ENCODE data around the gene FN1.

The FN1 gene

DNA sequence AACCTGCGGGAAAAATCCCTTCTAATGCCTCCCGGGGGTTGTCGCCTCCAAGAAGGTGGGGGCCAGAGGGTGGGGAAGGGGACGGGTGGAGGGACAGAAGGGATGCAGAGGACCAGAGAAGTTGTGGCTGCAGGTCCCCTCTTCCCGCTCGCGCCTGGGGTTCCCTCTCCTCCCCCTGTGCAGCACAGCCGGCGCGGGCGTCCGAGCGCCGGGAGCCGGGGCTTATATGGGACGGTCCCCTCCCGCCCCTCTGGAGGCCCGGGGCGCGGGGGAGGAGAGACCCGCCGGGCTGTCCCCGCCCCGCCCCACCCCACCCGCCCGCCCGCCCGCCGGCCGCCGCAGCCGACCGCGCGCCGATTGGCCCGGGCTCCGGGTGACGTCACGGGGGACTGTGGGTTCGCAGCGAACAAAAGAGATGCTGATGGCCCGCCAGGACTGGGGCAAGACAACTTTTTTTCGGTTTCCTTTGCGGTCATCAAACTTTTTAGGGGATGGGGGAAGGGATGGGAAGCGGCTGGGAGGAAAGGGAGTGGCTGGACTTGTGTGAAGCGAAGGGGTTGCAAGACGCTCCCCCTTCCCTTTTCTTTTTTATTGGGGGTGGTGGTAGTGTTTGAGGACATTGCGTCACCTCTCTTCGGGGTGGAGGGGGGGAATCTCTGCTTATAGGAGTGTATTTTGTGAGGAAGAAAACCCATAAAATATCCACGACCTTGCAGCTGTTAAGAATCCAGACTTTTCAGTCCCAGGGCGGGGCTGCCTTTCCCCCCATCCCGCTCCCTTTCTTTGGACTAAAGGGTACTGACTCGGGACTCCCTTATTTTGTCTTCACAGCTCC lies at the start of gene FN1:
TSS of gene FN1 (minus strand) at position 199 of the 835 bp plus-strand sequence. CDS start 266 bp downstream, outside the sequence.
- peak; percentile 46 to 52 for DNase-seq (ENCODE audit: low read depth in 2 of 2)

GRCh38 chr2:215485032-215485431 lies 49.2 kb upstream of the FN1 start:
- no peak for DNase-seq (ENCODE audit: low read depth in 2 of 2)

GRCh38 chr2:215484570-215484969 lies 48.7 kb upstream of the FN1 start:
- DNase-seq (ENCODE audit: low read depth in 2 of 2) = no peak

DNA sequence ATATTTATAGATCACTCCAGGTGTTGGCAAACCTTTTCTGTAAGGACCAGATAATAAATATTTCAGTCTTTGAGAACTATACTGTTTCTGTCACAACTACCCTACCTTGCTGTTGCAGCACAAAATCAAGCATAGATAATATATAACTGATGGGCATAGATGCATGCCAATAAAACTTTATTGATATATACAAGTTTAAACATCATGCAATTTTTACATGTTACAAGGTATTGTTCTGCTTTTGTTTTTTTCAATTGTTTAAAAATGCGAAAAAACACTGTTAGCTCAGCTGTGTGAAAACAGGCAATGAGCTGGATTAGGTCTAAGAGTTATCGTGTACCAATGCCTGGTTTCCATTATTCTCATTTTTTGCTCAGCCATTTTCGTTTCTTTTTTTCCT lies 47.6 kb upstream of the FN1 start:
- DNase-seq (ENCODE audit: low read depth in 2 of 2) = no peak

DNA sequence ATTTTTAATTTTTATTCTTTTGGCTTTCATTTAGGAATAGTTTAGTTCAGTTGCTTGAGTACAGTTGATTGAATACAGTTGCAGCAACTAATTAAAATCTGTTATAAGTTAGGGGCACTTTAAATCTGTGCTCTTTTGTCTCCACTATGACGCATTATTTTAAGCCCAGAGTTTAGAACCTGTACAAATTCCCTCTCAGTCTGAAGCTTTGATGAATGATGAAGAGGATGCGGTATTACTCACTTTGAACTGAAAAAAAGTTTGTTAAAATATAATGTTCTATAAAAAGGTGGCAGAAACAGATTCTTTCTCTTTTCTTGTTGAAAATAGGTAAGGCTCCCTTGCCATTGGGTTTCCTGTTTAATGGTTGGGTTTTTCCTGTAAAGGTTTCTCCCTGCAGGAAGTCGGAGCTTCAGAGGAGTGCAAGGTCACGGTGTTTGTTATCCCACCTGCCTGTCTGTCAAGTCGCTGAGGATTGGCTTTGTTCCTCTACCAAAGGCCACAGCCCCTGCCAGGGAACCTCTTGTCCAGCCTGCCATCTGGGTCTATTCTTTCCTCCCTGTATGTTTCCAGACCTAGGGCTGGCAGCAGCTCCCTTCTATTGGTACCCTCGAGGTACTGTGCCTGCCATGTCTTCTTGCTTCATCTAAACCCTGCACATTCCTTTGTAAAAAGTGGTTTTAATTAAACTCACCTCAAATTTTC lies 43.8 kb upstream of the FN1 start:
- no peak for DNase-seq (ENCODE audit: low read depth in 2 of 2)

- no peak for DNase-seq (ENCODE audit: low read depth in 2 of 2)
These were observed 43.3 kb upstream of the FN1 start for GRCh38 chr2:215479121-215479520.

GRCh38 chr2:215476424-215476823 lies 40.6 kb upstream of the FN1 start:
- no peak for DNase-seq (ENCODE audit: low read depth in 2 of 2)

DNA sequence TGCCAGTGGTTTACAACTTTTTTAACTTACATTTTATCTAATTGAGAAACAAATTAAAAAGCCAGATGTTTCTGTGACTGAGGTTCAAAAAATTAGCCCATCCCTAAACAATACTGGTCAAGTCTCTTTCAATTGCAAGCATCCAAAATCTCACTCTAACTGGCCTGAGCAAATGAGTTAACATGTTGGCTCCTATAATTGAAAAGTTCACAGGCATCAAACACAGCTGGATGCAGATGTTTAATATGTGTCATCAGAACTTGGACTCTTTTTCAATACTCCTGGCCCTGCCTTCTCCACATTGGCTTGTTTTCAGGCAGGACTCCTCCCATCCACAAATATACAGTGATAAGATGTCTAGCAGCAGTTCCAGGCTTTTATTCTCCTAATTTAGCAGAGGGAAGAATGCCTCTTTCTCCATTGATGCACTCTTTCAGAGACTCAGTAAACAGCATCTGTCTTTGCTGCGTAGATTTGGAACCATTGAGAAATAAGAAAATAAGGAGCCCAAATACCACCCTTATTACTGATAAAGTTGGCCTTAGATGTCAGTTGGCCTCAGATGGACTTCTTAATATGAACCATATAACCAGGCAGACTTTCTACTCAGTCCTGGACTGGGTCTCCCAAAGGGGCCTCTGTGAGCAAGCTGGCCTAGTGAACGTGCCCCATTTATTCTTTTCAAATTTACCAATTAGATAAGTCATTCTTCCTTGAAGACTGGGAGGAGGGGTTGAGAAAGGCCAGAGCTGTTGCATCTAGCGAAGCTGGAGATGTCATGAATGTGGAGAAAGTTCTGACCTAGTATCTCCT lies 30.4 kb upstream of the FN1 start:
- no peak for DNase-seq (ENCODE audit: low read depth in 2 of 2)

- no peak for DNase-seq (ENCODE audit: low read depth in 2 of 2)
These were observed 29.4 kb upstream of the FN1 start for GRCh38 chr2:215465256-215465655.

DNA sequence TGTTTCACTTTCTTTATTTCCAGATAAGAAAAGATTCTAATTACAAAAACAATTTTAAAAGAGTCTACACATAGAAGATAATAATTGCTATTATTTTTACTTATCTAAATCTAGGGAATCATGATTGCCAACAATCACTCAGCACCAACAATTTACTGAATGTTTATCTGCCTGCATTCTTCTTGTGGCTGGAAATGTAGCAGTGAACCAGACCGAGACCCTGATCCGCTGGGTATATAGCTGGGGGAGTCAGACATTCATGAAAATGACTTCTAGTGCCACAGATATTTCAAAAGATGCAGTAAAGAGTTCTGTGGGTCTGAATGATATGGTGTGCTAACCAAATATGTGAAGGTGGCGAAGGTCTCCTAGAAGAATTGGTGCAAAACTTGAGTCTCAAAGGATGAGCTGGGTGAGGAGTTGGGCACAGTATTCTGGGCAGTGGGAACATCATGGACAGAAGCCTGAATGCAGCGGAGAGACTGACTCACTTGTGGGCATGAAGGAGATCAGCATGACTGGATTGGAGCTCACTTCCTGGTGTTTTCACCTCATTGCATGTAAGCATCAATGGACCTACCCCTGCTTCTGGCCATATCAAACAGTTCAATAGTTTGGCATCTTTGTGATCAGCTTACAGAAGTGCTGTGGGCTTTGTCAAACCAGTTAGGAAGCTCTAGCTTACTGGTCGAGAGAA lies 26.1 kb upstream of the FN1 start:
- DNase-seq (ENCODE audit: low read depth in 2 of 2) = no peak

DNA sequence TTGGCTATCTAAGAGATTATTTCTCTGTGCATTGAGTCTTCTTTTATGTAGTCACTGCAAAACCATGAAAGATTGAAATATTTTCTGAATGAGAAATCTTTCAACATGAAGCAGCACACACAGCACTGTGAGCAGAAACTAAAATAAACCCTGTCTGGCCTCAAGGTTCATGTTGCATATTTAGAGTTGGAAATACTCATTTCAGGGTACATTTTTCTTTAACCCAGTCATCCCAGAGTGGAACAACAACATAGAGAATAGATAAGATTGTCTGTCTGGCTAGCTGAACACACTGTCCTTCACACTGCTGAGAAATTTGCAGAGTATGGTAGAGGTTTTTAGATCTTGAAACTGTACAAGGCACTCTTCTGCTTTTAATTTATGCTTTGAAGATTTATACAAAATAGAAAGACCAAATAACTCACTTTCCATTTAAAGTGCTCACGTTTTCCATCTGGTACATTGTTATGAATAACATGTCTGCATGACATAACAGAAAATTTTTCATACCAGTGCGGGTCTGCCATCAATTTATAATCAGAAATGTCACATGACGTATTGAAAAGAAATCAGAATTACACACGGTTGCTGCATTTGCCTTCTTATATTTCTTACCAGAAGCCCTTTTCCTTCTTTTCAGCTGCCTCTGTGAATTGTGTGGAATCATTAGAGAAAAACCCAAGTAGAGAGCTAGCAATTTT lies 25.0 kb upstream of the FN1 start:
- DNase-seq (ENCODE audit: low read depth in 2 of 2) = no peak

GRCh38 chr2:215455958-215456357 lies 20.1 kb upstream of the FN1 start:
- DNase-seq (ENCODE audit: low read depth in 2 of 2) = no peak

GRCh38 chr2:215454519-215455246 lies 18.8 kb upstream of the FN1 start:
- no peak for DNase-seq (ENCODE audit: low read depth in 2 of 2)

- DNase-seq (ENCODE audit: low read depth in 2 of 2) = no peak
These were observed 16.9 kb upstream of the FN1 start for GRCh38 chr2:215452725-215453124.

GRCh38 chr2:215451012-215451756 lies 15.3 kb upstream of the FN1 start:
- DNase-seq (ENCODE audit: low read depth in 2 of 2) = no peak

DNA sequence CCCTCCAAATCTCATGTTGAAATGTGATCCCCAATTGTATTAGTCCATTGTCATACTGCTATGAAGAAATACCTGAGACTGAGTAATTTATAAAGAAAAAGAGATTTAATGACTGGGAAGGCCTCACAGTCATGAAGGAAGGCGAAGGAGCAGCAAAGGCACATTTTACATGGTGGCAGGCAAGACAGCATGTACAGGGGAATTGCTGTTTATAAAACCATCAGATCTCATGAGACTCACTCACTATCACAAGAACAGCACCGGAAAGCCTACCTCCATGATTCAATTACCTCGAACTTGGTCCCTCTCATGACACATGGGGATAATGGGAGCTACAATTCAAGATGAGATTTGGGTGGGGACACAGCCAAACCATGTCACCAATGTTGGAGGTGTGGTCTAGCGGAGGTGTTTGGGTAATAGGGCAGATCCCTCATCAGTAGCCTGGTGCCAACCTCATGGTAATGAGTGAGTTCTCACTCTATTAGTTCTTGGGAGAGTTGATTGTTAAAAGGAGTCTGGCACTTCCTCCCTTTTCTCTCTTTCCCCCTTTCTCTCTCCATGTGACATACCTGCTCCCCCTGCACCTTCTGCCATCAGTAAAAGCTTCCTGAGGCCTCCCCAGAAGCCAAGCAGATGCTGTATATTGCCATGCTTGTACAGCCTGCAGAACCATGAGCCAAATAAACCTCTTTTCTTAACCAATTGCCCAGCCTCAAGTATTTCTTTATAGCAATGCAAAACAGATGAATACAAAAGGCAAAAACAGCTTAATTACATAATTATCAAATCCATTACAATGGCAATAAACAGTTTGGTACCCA lies 14.5 kb upstream of the FN1 start:
- DNase-seq (ENCODE audit: low read depth in 2 of 2) = no peak

- no peak for DNase-seq (ENCODE audit: low read depth in 2 of 2)
These were observed 11.8 kb upstream of the FN1 start for GRCh38 chr2:215447673-215448081.

DNA sequence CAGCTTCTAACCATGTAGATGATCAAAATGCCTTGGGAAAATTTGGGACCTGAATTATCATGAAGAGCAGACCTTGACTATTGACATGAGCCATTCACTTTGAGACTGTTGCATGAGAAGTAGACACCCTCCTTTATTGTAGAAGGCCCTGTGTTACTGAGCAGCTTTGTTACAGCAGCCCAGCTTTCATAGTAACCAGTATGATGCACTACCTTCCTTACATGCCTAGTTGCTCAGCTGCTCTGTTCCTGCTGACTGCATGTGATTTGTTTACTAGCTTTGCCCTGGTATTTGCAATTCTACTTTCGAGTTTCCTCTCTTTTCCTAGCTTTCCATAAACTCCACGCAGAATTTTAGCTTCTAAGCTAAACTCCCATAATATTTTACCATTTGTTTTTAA lies 11.2 kb upstream of the FN1 start:
- DNase-seq (ENCODE audit: low read depth in 2 of 2) = no peak

GRCh38 chr2:215442401-215442787 lies 6.5 kb upstream of the FN1 start:
- no peak for DNase-seq (ENCODE audit: low read depth in 2 of 2)
